Measurements from ENCODE around the gene TRO. TPM values are rescaled to one million over a fixed set of nuclear protein-coding genes. Genes with fewer than 3 reads are reported as not detected.

Gene TRO
- total and polyA plus RNA-seq, 4 experiments from 2014 or later = 0.66 to 2.2 (median 1.9) TPM; not detected in 1

GRCh38 chrX:54934890-54935289 lies 14.3 kb downstream of the TRO start:
- H3K4me1 ChIP-seq (ENCODE audit: insufficient read depth, low read length) = no peaks in the 10 kb centered on the region
- no peak overlapping the region for H3K27ac ChIP-seq (ENCODE audit: low read depth, low read length)
- H3K4me1 Mint-ChIP-seq = no peaks in the 10 kb centered on the region
- H3K27me3 ChIP-seq (ENCODE audit: insufficient read depth, low read length) = no peaks in the 10 kb centered on the region
- H3K36me3 Mint-ChIP-seq = no peaks in the 10 kb centered on the region
- no peak overlapping the region for H3K4me3 Mint-ChIP-seq
- POLR2A ChIA-PET (ENCODE audit: partially characterized antibody) = no interaction called here
- H3K9me3 ChIP-seq (ENCODE audit: control insufficient read depth in 1 of 2, low read length in 2 of 2) = no peaks in the 10 kb centered on the region
- no peaks in the 10 kb centered on the region for H3K27me3 Mint-ChIP-seq
- no peaks in the 10 kb centered on the region for H3K36me3 ChIP-seq (ENCODE audit: insufficient read depth, low read length)
- H3K4me3 ChIP-seq (ENCODE audit: low read length in 2 of 2) = no peak overlapping the region
- intact Hi-C loops (cut with micrococcal nuclease) = no loop called here
- H3K9me3 Mint-ChIP-seq = peaks cover 0 to 2% (median 0%) of the 10 kb centered on the region in 8 donors
- H3K27ac Mint-ChIP-seq = peak overlapping the region in 1 of 7 donors; percentile 13
- CTCF ChIA-PET (ENCODE audit: partially characterized antibody) = no interaction called here
- DNase-seq = no peak

GRCh38 chrX:54935306-54935705 lies 14.7 kb downstream of the TRO start:
- DNase-seq = no peak
- H3K27me3 ChIP-seq (ENCODE audit: insufficient read depth, low read length) = no peaks in the 10 kb centered on the region
- intact Hi-C loops (cut with micrococcal nuclease) = no loop called here
- CTCF ChIA-PET (ENCODE audit: partially characterized antibody) = no interaction called here
- H3K9me3 ChIP-seq (ENCODE audit: control insufficient read depth in 1 of 2, low read length in 2 of 2) = no peaks in the 10 kb centered on the region
- no peaks in the 10 kb centered on the region for H3K36me3 ChIP-seq (ENCODE audit: insufficient read depth, low read length)
- Mint-ChIP-seq H3K27ac (no peak overlapping the region), H3K4me3 (no peak overlapping the region), H3K27me3 (no peaks in the 10 kb centered on the region), H3K36me3 (no peaks in the 10 kb centered on the region), H3K4me1 (no peaks in the 10 kb centered on the region), H3K9me3 (peaks cover 0 to 2% (median 0%) of the 10 kb centered on the region in 8 donors)
- no peak overlapping the region for H3K4me3 ChIP-seq (ENCODE audit: low read length in 2 of 2)
- no peaks in the 10 kb centered on the region for H3K4me1 ChIP-seq (ENCODE audit: insufficient read depth, low read length)
- POLR2A ChIA-PET (ENCODE audit: partially characterized antibody) = no interaction called here
- no peak overlapping the region for H3K27ac ChIP-seq (ENCODE audit: low read depth, low read length)

GRCh38 chrX:54937416-54937815 lies 16.8 kb downstream of the TRO start:
- H3K27me3 Mint-ChIP-seq = no peaks in the 10 kb centered on the region
- ChIA-PET CTCF (ENCODE audit: partially characterized antibody) (no interaction called here), POLR2A (ENCODE audit: partially characterized antibody) (no interaction called here)
- H3K4me1 Mint-ChIP-seq = no peaks in the 10 kb centered on the region
- Histone ChIP-seq H3K27me3 (ENCODE audit: insufficient read depth, low read length) (no peaks in the 10 kb centered on the region), H3K4me3 (ENCODE audit: low read length in 2 of 2) (no peak overlapping the region), H3K9me3 (ENCODE audit: control insufficient read depth in 1 of 2, low read length in 2 of 2) (no peaks in the 10 kb centered on the region), H3K36me3 (ENCODE audit: insufficient read depth, low read length) (no peaks in the 10 kb centered on the region), H3K4me1 (ENCODE audit: insufficient read depth, low read length) (no peaks in the 10 kb centered on the region), H3K27ac (ENCODE audit: low read depth, low read length) (no peak overlapping the region)
- intact Hi-C loops (cut with micrococcal nuclease) = no loop called here
- H3K4me3 Mint-ChIP-seq = no peak overlapping the region
- peaks cover 0 to 2% (median 0%) of the 10 kb centered on the region in 8 donors for H3K9me3 Mint-ChIP-seq
- no peak for DNase-seq
- H3K36me3 Mint-ChIP-seq = no peaks in the 10 kb centered on the region
- no peak overlapping the region for H3K27ac Mint-ChIP-seq

GRCh38 chrX:54944816-54945215 lies 24.2 kb downstream of the TRO start:
- POLR2A ChIA-PET (ENCODE audit: partially characterized antibody) = no interaction called here
- H3K27me3 Mint-ChIP-seq = no peaks in the 10 kb centered on the region
- H3K4me3 Mint-ChIP-seq = no peak overlapping the region
- Histone ChIP-seq H3K27me3 (ENCODE audit: insufficient read depth, low read length) (no peaks in the 10 kb centered on the region), H3K9me3 (ENCODE audit: control insufficient read depth in 1 of 2, low read length in 2 of 2) (no peaks in the 10 kb centered on the region), H3K36me3 (ENCODE audit: insufficient read depth, low read length) (no peaks in the 10 kb centered on the region), H3K4me1 (ENCODE audit: insufficient read depth, low read length) (no peaks in the 10 kb centered on the region), H3K27ac (ENCODE audit: low read depth, low read length) (no peak overlapping the region), H3K4me3 (ENCODE audit: low read length in 2 of 2) (no peak overlapping the region)
- no peaks in the 10 kb centered on the region for H3K36me3 Mint-ChIP-seq
- CTCF ChIA-PET (ENCODE audit: partially characterized antibody) = no interaction called here
- no peak for DNase-seq
- H3K4me1 Mint-ChIP-seq = peaks cover 0 to 1% (median 0%) of the 10 kb centered on the region in 4 donors
- H3K9me3 Mint-ChIP-seq = no peaks in the 10 kb centered on the region
- intact Hi-C loops (cut with micrococcal nuclease) = no loop called here
- H3K27ac Mint-ChIP-seq = no peak overlapping the region

GRCh38 chrX:54945224-54945623 lies 24.6 kb downstream of the TRO start:
- no peaks in the 10 kb centered on the region for H3K4me1 ChIP-seq (ENCODE audit: insufficient read depth, low read length)
- Mint-ChIP-seq H3K27ac (no peak overlapping the region), H3K27me3 (no peaks in the 10 kb centered on the region), H3K4me3 (no peak overlapping the region), H3K4me1 (peaks cover 0 to 1% (median 0%) of the 10 kb centered on the region in 4 donors), H3K36me3 (no peaks in the 10 kb centered on the region), H3K9me3 (no peaks in the 10 kb centered on the region)
- DNase-seq = no peak
- ChIA-PET CTCF (ENCODE audit: partially characterized antibody) (no interaction called here), POLR2A (ENCODE audit: partially characterized antibody) (no interaction called here)
- intact Hi-C loops (cut with micrococcal nuclease) = no loop called here
- no peak overlapping the region for H3K4me3 ChIP-seq (ENCODE audit: low read length in 2 of 2)
- H3K9me3 ChIP-seq (ENCODE audit: control insufficient read depth in 1 of 2, low read length in 2 of 2) = no peaks in the 10 kb centered on the region
- no peaks in the 10 kb centered on the region for H3K36me3 ChIP-seq (ENCODE audit: insufficient read depth, low read length)
- H3K27me3 ChIP-seq (ENCODE audit: insufficient read depth, low read length) = no peaks in the 10 kb centered on the region
- no peak overlapping the region for H3K27ac ChIP-seq (ENCODE audit: low read depth, low read length)

DNA sequence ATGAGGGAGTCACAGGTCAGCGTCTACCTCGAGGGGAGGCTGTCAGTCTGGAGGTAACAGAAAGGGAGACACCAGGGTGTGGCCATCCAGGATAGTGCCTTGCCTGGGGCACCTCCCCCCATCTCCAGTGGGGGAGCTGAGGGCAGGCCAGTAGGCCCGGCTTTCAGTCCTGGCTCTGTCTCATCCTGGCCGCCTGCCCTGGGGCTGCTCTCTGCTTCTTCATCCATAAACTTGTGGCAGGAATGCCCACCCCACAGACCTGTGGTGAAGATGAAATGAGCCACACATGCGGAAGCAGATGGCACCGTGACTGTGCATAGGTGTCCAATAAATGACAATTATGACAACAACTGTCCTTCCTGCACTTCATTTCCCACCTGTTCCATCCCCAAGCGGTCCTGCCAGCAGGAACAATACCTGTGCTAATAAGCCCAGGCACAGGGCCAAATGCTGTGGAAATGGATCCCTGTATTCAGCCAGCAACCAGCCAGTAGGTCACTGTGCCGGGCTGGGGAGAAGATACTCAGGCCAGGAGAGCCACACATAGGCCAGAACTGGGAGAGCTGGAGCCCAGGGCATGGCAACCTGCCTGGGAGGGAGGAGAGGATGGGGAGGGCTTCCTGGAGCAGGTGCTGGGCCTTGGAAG lies 30.2 kb downstream of the TRO start:
- no peak overlapping the region for H3K27ac ChIP-seq (ENCODE audit: low read depth, low read length)
- H3K9me3 ChIP-seq (ENCODE audit: control insufficient read depth in 1 of 2, low read length in 2 of 2) = no peaks in the 10 kb centered on the region
- ChIA-PET CTCF (ENCODE audit: partially characterized antibody) (no interaction called here), POLR2A (ENCODE audit: partially characterized antibody) (no interaction called here)
- no peaks in the 10 kb centered on the region for H3K36me3 ChIP-seq (ENCODE audit: insufficient read depth, low read length)
- no peak for DNase-seq
- no peak overlapping the region for H3K4me3 ChIP-seq (ENCODE audit: low read length in 2 of 2)
- no peaks in the 10 kb centered on the region for H3K27me3 ChIP-seq (ENCODE audit: insufficient read depth, low read length)
- Mint-ChIP-seq H3K9me3 (no peaks in the 10 kb centered on the region), H3K4me1 (peaks cover 0 to 1% (median 0%) of the 10 kb centered on the region in 4 donors), H3K4me3 (no peak overlapping the region), H3K36me3 (no peaks in the 10 kb centered on the region), H3K27ac (no peak overlapping the region), H3K27me3 (no peaks in the 10 kb centered on the region)
- H3K4me1 ChIP-seq (ENCODE audit: insufficient read depth, low read length) = no peaks in the 10 kb centered on the region
- intact Hi-C loops (cut with micrococcal nuclease) = no loop called here

- H3K9me3 Mint-ChIP-seq = no peaks in the 10 kb centered on the region
- ChIA-PET POLR2A (ENCODE audit: partially characterized antibody) (no interaction called here), CTCF (ENCODE audit: partially characterized antibody) (no interaction called here)
- no peak overlapping the region for H3K27ac Mint-ChIP-seq
- Histone ChIP-seq H3K36me3 (ENCODE audit: insufficient read depth, low read length) (no peaks in the 10 kb centered on the region), H3K27ac (ENCODE audit: low read depth, low read length) (no peak overlapping the region), H3K27me3 (ENCODE audit: insufficient read depth, low read length) (no peaks in the 10 kb centered on the region), H3K9me3 (ENCODE audit: control insufficient read depth in 1 of 2, low read length in 2 of 2) (no peaks in the 10 kb centered on the region), H3K4me3 (ENCODE audit: low read length in 2 of 2) (no peak overlapping the region), H3K4me1 (ENCODE audit: insufficient read depth, low read length) (peaks cover 5% of the 10 kb centered on the region)
- intact Hi-C loops (cut with micrococcal nuclease) = no loop called here
- H3K4me1 Mint-ChIP-seq = peaks cover 11 to 23% (median 12%) of the 10 kb centered on the region in 4 donors
- H3K36me3 Mint-ChIP-seq = no peaks in the 10 kb centered on the region
- DNase-seq = no peak
- H3K4me3 Mint-ChIP-seq = no peak overlapping the region
- peaks cover 0 to 1% of the 10 kb centered on the region in 2 donors for H3K27me3 Mint-ChIP-seq
These were observed 41.1 kb downstream of the TRO start for GRCh38 chrX:54961750-54962149.
